Subcutaneous abdominal adipose tissue (tissue), 5 donors: ENCODE data around the gene TPBGL.

ENCODE experiments used
- H3K27ac ChIP-seq: one replicate; pipeline ENCODE4 v1.7.0; 2013; ENCODE audit warnings: low read depth, mild to moderate bottlenecking, inconsistent platforms, low read length, moderate library complexity
- H3K27me3 ChIP-seq, 5 donors: one replicate each; pipeline ENCODE4 v1.7.0; 2013; ENCODE audit warnings: low read length in 5 of 5, inconsistent platforms in 1 of 5; ENCODE audit not compliant: control insufficient read depth in 5 of 5, insufficient read depth in 4 of 5
- H3K36me3 ChIP-seq, 5 donors: one replicate each; pipeline ENCODE4 v1.7.0; 2013; ENCODE audit warnings: low read length in 5 of 5; ENCODE audit not compliant: control insufficient read depth in 5 of 5, insufficient read depth in 5 of 5
- H3K4me1 ChIP-seq, 5 donors: one replicate each; pipeline ENCODE4 v1.7.0; 2013; ENCODE audit warnings: low read length in 5 of 5, mild to moderate bottlenecking in 3 of 5, moderate library complexity in 1 of 5; ENCODE audit not compliant: control insufficient read depth in 5 of 5, insufficient read depth in 5 of 5
- H3K4me3 ChIP-seq, 5 donors: one replicate each; pipeline ENCODE4 v1.7.0; 2013; ENCODE audit warnings: low read length in 5 of 5, low read depth in 1 of 5
- H3K9ac ChIP-seq, 5 donors: one replicate each; pipeline ENCODE4 v1.7.0; 2013; ENCODE audit warnings: low read length in 5 of 5, mild to moderate bottlenecking in 4 of 5, moderate library complexity in 3 of 5
- H3K9me3 ChIP-seq, 5 donors: one replicate each; pipeline ENCODE4 v1.7.0; 2013; ENCODE audit warnings: low read length in 5 of 5; ENCODE audit not compliant: control insufficient read depth in 5 of 5
- donor health status: healthy.
- donor health status: healthy.
- donor health status: healthy.
- donor health status: healthy.
- donor health status: healthy.

TPBGL gene

GRCh38 chr11:75240311-75241035 lies at the start of gene TPBGL:
Gene TPBGL (plus strand): TSS chr11:75240774. CDS start chr11:75241050, 276 bp downstream.
- Histone ChIP-seq H3K4me1 (peaks cover 0 to 23% (median 10%) of the 10 kb centered on the region in 5 donors), H3K27ac (no peak within 1 kb of the TSS), H3K9ac (no peak within 1 kb of the TSS), H3K27me3 (peaks cover 22 to 56% (median 41%) of the 10 kb centered on the region in 5 donors), H3K4me3 (peak within 1 kb of the TSS in 4 of 5 donors; percentile 52 to 65 (median 62)), H3K9me3 (peaks cover 0 to 2% (median 0%) of the 10 kb centered on the region in 5 donors), H3K36me3 (no peaks in the 10 kb centered on the region)

- Histone ChIP-seq H3K4me3 (peak overlapping the region in 1 of 5 donors; percentile 5), H3K9ac (peak overlapping the region in 2 of 5 donors; percentile 1 to 38), H3K27ac (no peak overlapping the region), H3K27me3 (no peaks in the 10 kb centered on the region), H3K4me1 (peaks cover 15 to 83% (median 74%) of the 10 kb centered on the region in 5 donors), H3K36me3 (peaks cover 0 to 30% (median 0%) of the 10 kb centered on the region in 5 donors), H3K9me3 (no peaks in the 10 kb centered on the region)
Measured at GRCh38 chr11:75191330-75191717, 49.2 kb upstream of the TPBGL start.

GRCh38 chr11:75193271-75193670 lies 47.3 kb upstream of the TPBGL start:
- no peak overlapping the region for H3K4me3 ChIP-seq
- peak overlapping the region in 1 of 5 donors; percentile 26 for H3K9ac ChIP-seq
- peaks cover 0 to 28% (median 2%) of the 10 kb centered on the region in 5 donors for H3K36me3 ChIP-seq
- H3K4me1 ChIP-seq: peaks cover 15 to 85% (median 79%) of the 10 kb centered on the region in 5 donors
- H3K27me3 ChIP-seq: no peaks in the 10 kb centered on the region
- H3K9me3 ChIP-seq: no peaks in the 10 kb centered on the region
- no peak overlapping the region for H3K27ac ChIP-seq

- Histone ChIP-seq H3K27ac (no peak overlapping the region), H3K9ac (peak overlapping the region in 1 of 5 donors; percentile 26), H3K36me3 (peaks cover 0 to 28% (median 2%) of the 10 kb centered on the region in 5 donors), H3K27me3 (no peaks in the 10 kb centered on the region), H3K9me3 (no peaks in the 10 kb centered on the region), H3K4me3 (peak overlapping the region in 1 of 5 donors; percentile 17), H3K4me1 (peaks cover 15 to 85% (median 83%) of the 10 kb centered on the region in 5 donors)
Measured at GRCh38 chr11:75193711-75194110, 46.9 kb upstream of the TPBGL start.

- H3K4me3 ChIP-seq: no peak overlapping the region
- H3K36me3 ChIP-seq: peaks cover 0 to 28% (median 2%) of the 10 kb centered on the region in 5 donors
- H3K9me3 ChIP-seq: no peaks in the 10 kb centered on the region
- peak overlapping the region in 2 of 5 donors; percentile 42 to 74 for H3K9ac ChIP-seq
- H3K4me1 ChIP-seq: peaks cover 15 to 85% (median 83%) of the 10 kb centered on the region in 5 donors
- H3K27me3 ChIP-seq: no peaks in the 10 kb centered on the region
- peak overlapping the region; percentile 84 for H3K27ac ChIP-seq
Measured at GRCh38 chr11:75194147-75194546, 46.4 kb upstream of the TPBGL start.

- no peaks in the 10 kb centered on the region for H3K9me3 ChIP-seq
- no peaks in the 10 kb centered on the region for H3K27me3 ChIP-seq
- peaks cover 0 to 27% (median 2%) of the 10 kb centered on the region in 5 donors for H3K36me3 ChIP-seq
- H3K4me3 ChIP-seq: peak overlapping the region in 1 of 5 donors; percentile 6
- H3K27ac ChIP-seq: peak overlapping the region; percentile 84
- H3K4me1 ChIP-seq: peaks cover 15 to 85% (median 81%) of the 10 kb centered on the region in 5 donors
- peak overlapping the region; percentile 1 to 74 (median 42) for H3K9ac ChIP-seq
Measured at GRCh38 chr11:75195167-75195962, 45.2 kb upstream of the TPBGL start.

GRCh38 chr11:75196426-75196825 lies 44.1 kb upstream of the TPBGL start:
- Histone ChIP-seq H3K27ac (peak overlapping the region; percentile 84), H3K4me1 (peaks cover 13 to 75% (median 70%) of the 10 kb centered on the region in 5 donors), H3K4me3 (no peak overlapping the region), H3K36me3 (peaks cover 0 to 24% (median 2%) of the 10 kb centered on the region in 5 donors), H3K9me3 (no peaks in the 10 kb centered on the region), H3K9ac (peak overlapping the region in 1 of 5 donors; percentile 52), H3K27me3 (no peaks in the 10 kb centered on the region)

GRCh38 chr11:75197512-75198277 lies 42.9 kb upstream of the TPBGL start:
- Histone ChIP-seq H3K27me3 (no peaks in the 10 kb centered on the region), H3K27ac (no peak overlapping the region), H3K36me3 (peaks cover 0 to 32% (median 2%) of the 10 kb centered on the region in 5 donors), H3K4me3 (no peak overlapping the region), H3K4me1 (peaks cover 12 to 69% (median 61%) of the 10 kb centered on the region in 5 donors), H3K9ac (no peak overlapping the region), H3K9me3 (no peaks in the 10 kb centered on the region)

- H3K27ac ChIP-seq: no peak overlapping the region
- H3K4me1 ChIP-seq: peaks cover 12 to 61% (median 54%) of the 10 kb centered on the region in 5 donors
- H3K9ac ChIP-seq: no peak overlapping the region
- H3K4me3 ChIP-seq: no peak overlapping the region
- peaks cover 0 to 2% (median 0%) of the 10 kb centered on the region in 5 donors for H3K27me3 ChIP-seq
- no peaks in the 10 kb centered on the region for H3K9me3 ChIP-seq
- H3K36me3 ChIP-seq: peaks cover 0 to 32% (median 2%) of the 10 kb centered on the region in 5 donors
Measured at GRCh38 chr11:75198278-75198973, 42.1 kb upstream of the TPBGL start.
